LNCaP clone FGC (cell line): ENCODE measurements around the gene KRTAP21-1.
"Not testable (repeated sequence)": the region's sequence is repeated elsewhere in the genome, so short reads cannot be mapped to it uniquely, and the experiment has no call there.

ENCODE experiments used
- DNase-seq: peaks from one replicate; pipeline ENCODE4 v3.0.0-alpha.2; 2011; ENCODE audit warnings: low read depth
- H3K4me3 ChIP-seq: 2 replicates; pipeline ENCODE4 v1.5.1; 2011; ENCODE audit warnings: mild to moderate bottlenecking, low read depth, low read length, control low read depth
- TF ChIP-seq, protein P1 (sequence below): IDR thresholded peaks from 2 replicates; pipeline ENCODE4 v1.5.1; 2012; ENCODE audit warnings: mild to moderate bottlenecking; ENCODE audit not compliant: control insufficient read depth, insufficient read depth; ENCODE audit errors: extremely low read depth

KRTAP21-1 gene

DNA sequence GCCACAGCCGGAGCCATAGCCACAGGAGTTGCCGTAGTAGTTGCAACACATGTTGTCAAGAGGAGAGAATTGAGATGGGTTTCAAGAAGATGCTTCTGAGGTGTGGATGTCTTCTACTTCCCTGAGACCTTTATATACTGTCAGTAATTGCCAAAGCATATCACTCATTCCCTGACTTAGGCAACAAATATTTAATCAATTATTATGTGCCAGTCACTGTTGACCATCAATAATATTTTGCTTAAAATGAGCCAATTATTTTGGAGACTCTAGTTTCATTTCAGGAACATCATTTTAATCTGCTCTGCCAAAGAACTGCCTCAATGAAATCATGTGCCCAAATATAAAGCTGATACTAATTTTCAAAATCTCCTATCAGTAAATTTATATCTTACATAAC lies at the start of gene KRTAP21-1:
KRTAP21-1 (minus strand) TSS at position 101 of the 400 bp plus-strand sequence; CDS start at position 51, 50 bp downstream.
- not testable (repeated sequence) for DNase-seq, H3K4me3 ChIP-seq

- no peak for DNase-seq
- no peak overlapping the region for H3K4me3 ChIP-seq
- TF ChIP-seq, protein P1, sequence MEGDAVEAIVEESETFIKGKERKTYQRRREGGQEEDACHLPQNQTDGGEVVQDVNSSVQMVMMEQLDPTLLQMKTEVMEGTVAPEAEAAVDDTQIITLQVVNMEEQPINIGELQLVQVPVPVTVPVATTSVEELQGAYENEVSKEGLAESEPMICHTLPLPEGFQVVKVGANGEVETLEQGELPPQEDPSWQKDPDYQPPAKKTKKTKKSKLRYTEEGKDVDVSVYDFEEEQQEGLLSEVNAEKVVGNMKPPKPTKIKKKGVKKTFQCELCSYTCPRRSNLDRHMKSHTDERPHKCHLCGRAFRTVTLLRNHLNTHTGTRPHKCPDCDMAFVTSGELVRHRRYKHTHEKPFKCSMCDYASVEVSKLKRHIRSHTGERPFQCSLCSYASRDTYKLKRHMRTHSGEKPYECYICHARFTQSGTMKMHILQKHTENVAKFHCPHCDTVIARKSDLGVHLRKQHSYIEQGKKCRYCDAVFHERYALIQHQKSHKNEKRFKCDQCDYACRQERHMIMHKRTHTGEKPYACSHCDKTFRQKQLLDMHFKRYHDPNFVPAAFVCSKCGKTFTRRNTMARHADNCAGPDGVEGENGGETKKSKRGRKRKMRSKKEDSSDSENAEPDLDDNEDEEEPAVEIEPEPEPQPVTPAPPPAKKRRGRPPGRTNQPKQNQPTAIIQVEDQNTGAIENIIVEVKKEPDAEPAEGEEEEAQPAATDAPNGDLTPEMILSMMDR = no peak
Measured at GRCh38 chr21:30800605-30801004, 45.4 kb upstream of the KRTAP21-1 start.

GRCh38 chr21:30793581-30794314 lies 38.5 kb upstream of the KRTAP21-1 start:
- DNase-seq = no peak
- H3K4me3 ChIP-seq = no peak overlapping the region
- TF ChIP-seq, protein P1 = no peak

GRCh38 chr21:30779249-30779648 lies 24.0 kb upstream of the KRTAP21-1 start:
- TF ChIP-seq, protein P1 = no peak
- H3K4me3 ChIP-seq = no peak overlapping the region
- DNase-seq = no peak

- TF ChIP-seq, protein P1 = no peak
- no peak overlapping the region for H3K4me3 ChIP-seq
- DNase-seq = no peak
Measured at GRCh38 chr21:30769724-30770431, 14.7 kb upstream of the KRTAP21-1 start.

DNA sequence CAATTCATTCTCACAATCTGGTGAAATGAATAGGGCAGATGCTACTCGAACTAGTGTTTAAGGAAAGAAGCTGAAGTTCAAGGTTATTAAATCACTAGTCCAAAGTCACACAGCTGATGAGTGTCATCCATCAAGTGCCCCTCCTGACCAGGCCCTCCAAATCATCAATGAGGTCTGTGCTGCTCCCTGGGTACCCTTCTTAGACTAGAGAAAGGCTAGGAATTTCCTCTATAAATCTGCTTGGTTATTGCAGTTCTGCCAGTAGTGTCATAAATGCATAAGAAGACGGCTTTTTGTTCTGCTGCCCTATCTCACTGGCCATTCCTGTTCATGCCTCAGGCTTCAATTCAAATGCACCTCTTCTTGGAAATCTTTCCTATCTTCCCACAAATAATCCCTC lies 5.5 kb upstream of the KRTAP21-1 start:
- TF ChIP-seq, protein P1 = no peak
- DNase-seq = no peak
- H3K4me3 ChIP-seq = no peak overlapping the region

DNA sequence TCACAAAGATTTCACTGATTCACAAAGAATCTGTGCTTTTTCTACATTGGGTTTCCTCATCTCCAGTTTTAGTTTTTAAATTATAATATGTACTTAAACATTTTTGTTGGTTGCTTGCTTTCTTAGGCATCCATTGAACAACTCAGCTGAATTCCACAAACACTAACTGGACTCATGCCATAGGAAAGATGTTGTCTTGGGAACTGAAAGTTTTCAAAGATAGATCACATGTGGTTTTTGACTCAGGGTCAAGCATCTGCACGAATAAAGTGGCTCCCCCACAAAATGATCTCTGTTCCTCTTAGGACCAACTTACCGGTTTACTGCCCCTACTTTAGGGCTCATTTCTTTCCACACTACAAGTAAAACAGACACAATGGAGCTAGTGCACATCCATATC lies 3.1 kb upstream of the KRTAP21-1 start:
- no peak for DNase-seq
- TF ChIP-seq, protein P1 = no peak

More for the DNA sequence above, 3.1 kb upstream of the KRTAP21-1 start:
- no peak overlapping the region for H3K4me3 ChIP-seq
